ENCODE data around the gene SULT1C2. TPM values are rescaled to one million over a fixed set of nuclear protein-coding genes. Genes with fewer than 3 reads are reported as not detected.

SULT1C2 gene
- 0.50 TPM for polyA plus RNA-seq (2013, experiment 1 of 2)
- polyA plus RNA-seq (2013, experiment 2 of 2) = 3.1 TPM

DNA sequence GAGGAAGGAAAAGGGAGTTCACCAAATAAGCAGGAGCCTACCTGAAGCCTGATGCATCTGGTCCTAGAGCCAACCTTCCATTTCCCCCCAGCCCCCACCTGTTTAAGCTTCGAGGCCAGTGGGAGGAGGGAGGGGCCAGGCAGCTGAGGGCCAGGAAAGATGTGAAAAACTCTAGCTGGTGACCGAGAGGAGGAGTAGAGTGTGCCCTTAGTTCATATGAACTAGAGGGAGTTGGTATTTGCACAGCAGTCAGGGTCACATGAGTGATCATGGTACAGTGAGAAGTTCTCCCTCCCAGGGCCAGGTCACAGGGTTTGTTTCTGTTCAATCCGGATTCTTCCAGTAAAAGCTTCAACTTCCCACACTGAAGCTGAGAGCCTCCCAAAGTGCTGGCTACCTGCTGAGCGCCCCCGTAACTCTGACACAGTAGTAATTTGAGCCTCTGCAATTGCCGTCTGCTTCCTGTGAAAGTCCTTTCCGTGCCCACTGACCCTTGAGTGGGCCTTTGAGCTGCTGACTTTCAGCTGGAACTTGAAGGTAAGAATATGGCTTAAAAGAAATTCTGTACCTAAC is at the start of gene SULT1C2:
Gene SULT1C2, plus strand, starts transcription at position 362 of the 573 bp plus-strand sequence. CDS start 4,773 bp downstream, outside the sequence.
- no peaks in the 10 kb centered on the region for H3K36me3 ChIP-seq (ENCODE audit: insufficient read depth, low read length)
- H3K27me3 ChIP-seq (ENCODE audit: insufficient read depth, low read length) = no peaks in the 10 kb centered on the region
- H3K9me3 ChIP-seq (ENCODE audit: insufficient read depth, low read depth, low read length) = no peaks in the 10 kb centered on the region
- H3K4me1 ChIP-seq (ENCODE audit: insufficient read depth, low read length) = peaks cover 17% of the 10 kb centered on the region
- H3K27ac ChIP-seq (ENCODE audit: low read depth, low read length) = peak within 1 kb of the TSS; percentile 2; the same call in 1 of the 2 replicates
- H3K4me3 ChIP-seq (ENCODE audit: low read length) = peak within 1 kb of the TSS; percentile 17
- 11% methylated on average over 7 of the region's 7 CpGs for WGBS
- no peak within 1 kb of the TSS for H3K9ac ChIP-seq (ENCODE audit: low read depth, low read length)

DNA sequence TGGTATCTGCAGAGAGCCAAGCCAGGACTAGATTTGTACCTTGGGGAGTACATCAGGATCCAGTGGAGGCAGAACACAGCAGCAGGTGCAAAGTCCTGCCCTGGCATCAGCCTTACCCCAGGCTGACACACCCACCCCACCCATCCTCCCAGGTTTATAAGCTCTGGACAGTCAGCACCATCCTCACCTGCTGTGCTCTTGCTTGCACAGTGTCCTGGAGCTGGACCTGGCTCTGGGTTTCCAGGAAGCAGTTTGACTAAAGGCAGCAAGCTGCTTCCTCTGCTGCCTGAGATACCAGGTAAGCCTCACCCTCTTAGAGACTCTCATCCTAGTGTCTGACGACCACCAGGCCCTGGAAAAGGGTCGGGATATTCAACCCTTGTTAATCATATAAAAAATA is 48.9 kb upstream of the SULT1C2 start, which contains the start of gene SULT1C3:
Gene SULT1C3, plus strand, starts transcription at position 183 of the 400 bp plus-strand sequence. CDS start 7,227 bp downstream, outside the sequence.
- Histone ChIP-seq H3K36me3 (ENCODE audit: insufficient read depth, low read length) (no peaks in the 10 kb centered on the region), H3K27ac (ENCODE audit: low read depth, low read length) (no peak within 1 kb of the TSS), H3K4me3 (ENCODE audit: low read length) (no peak within 1 kb of the TSS), H3K27me3 (ENCODE audit: insufficient read depth, low read length) (no peaks in the 10 kb centered on the region), H3K9me3 (ENCODE audit: insufficient read depth, low read depth, low read length) (peaks cover 49% of the 10 kb centered on the region), H3K4me1 (ENCODE audit: insufficient read depth, low read length) (no peaks in the 10 kb centered on the region), H3K9ac (ENCODE audit: low read depth, low read length) (no peak within 1 kb of the TSS)
- WGBS = 60% methylated on average over 2 of the region's 2 CpGs

DNA sequence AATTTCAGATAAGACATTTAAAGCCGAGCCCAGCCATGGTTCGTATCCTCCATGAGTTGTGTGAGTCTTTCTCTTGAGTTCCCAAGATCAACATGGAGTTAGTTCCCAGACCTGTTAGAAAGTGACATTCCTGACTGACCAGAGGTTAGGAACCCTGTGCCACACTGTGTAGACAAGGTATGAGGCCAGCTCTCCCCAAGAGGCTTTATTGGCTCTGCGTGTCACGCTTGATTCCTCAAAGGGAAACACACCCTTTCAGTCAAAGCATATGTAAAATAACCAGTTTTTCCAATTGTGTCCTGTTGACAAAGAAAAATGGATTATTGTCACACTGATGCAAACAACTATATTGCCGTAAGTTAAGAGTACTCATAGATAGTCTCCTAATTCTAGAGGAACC is 47.7 kb upstream of the SULT1C2 start:
- H3K9me3 ChIP-seq (ENCODE audit: insufficient read depth, low read depth, low read length) = peaks cover 51% of the 10 kb centered on the region
- 95% methylated on average over 5 of the region's 5 CpGs for WGBS

DNA sequence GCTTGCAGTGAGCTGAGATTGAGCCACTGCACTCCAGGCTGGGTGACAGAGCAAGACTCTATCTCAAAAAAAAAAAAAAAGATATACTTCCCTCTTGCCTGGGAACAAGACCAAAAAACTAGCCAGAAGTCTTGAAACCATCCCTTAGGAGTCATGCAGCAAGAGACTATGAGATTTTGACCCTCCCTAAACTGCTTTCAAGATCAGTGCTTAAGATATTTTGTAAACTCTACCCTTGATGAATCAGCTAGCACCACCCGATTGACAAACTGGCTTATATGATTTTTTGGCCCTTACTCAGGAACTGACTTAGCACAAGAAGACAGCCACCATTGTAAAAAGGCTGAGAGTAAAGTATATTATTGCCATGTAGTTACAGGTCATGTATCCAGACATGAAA is 45.1 kb upstream of the SULT1C2 start:
- 100% methylated on average over 1 of the region's 1 CpG for WGBS
- no peaks in the 10 kb centered on the region for H3K4me1 ChIP-seq (ENCODE audit: insufficient read depth, low read length)
- no peak overlapping the region for H3K9ac ChIP-seq (ENCODE audit: low read depth, low read length)
- H3K9me3 ChIP-seq (ENCODE audit: insufficient read depth, low read depth, low read length) = peaks cover 37% of the 10 kb centered on the region
- H3K4me3 ChIP-seq (ENCODE audit: low read length) = no peak overlapping the region
- no peaks in the 10 kb centered on the region for H3K27me3 ChIP-seq (ENCODE audit: insufficient read depth, low read length)
- H3K36me3 ChIP-seq (ENCODE audit: insufficient read depth, low read length) = no peaks in the 10 kb centered on the region
- H3K27ac ChIP-seq (ENCODE audit: low read depth, low read length) = no peak overlapping the region

More for the DNA sequence above, 47.7 kb upstream of the SULT1C2 start:
- H3K27me3 ChIP-seq (ENCODE audit: insufficient read depth, low read length) = no peaks in the 10 kb centered on the region
- H3K36me3 ChIP-seq (ENCODE audit: insufficient read depth, low read length) = no peaks in the 10 kb centered on the region
- no peak overlapping the region for H3K27ac ChIP-seq (ENCODE audit: low read depth, low read length)
- H3K4me3 ChIP-seq (ENCODE audit: low read length) = no peak overlapping the region
- no peak overlapping the region for H3K9ac ChIP-seq (ENCODE audit: low read depth, low read length)
- no peaks in the 10 kb centered on the region for H3K4me1 ChIP-seq (ENCODE audit: insufficient read depth, low read length)

DNA sequence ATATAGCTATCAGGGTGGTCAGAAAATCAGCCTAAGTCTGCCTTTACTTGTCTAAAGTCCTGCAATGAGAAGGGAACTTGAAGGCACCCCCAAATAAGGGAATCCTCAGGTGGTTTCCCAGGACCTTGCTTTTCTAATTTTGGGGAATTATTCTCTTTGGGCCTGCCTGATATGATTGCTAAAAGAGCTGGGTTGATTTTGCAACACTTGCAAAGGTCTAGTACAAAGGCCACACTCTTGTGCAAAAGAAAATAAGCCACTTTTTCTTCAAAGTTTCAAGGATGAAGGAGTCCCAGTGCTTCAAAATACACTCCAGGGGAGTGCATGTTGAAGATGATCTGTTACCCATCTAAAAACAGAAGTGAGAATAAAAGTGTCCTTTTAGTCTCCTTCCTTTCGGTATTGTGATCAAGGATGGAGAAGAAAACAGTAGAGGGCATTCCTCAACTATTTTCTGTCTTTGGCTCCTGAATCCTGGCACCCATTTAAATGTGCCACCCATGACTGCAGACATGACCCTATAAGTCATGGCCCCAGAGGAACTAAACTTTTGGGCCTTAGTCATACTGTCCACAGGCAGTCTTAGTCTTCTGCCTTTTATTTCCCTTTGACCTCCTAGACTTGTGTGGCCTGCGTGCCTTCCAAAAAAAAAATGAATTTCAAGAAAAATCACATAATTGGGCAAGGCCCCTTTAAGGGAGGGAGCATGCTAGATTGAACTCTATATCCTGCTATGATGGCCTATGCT is 43.9 kb upstream of the SULT1C2 start:
- 100% methylated on average over 2 of the region's 2 CpGs for WGBS
- H3K4me1 ChIP-seq (ENCODE audit: insufficient read depth, low read length) = no peaks in the 10 kb centered on the region
- H3K27ac ChIP-seq (ENCODE audit: low read depth, low read length) = no peak overlapping the region
- peaks cover 36% of the 10 kb centered on the region for H3K9me3 ChIP-seq (ENCODE audit: insufficient read depth, low read depth, low read length)
- no peaks in the 10 kb centered on the region for H3K36me3 ChIP-seq (ENCODE audit: insufficient read depth, low read length)
- H3K9ac ChIP-seq (ENCODE audit: low read depth, low read length) = no peak overlapping the region
- no peaks in the 10 kb centered on the region for H3K27me3 ChIP-seq (ENCODE audit: insufficient read depth, low read length)
- no peak overlapping the region for H3K4me3 ChIP-seq (ENCODE audit: low read length)

DNA sequence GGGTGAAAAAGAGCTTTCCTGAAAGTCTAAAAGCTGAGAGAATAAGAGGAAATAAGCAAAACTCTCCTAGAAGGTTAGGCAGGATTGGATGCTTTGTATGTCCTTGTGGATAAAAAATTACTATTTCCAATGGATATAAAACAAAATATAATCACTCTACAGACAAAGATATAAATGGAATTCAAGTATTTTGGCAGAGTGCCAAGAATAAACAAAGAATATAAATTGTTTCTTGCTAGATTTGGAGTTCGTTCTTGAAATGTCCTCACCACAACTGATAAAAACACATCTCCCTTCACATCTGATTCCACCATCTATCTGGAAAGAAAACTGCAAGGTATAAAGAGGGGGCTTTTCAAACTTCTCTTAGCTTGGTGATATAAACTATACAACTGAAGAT is 35.6 kb upstream of the SULT1C2 start:
- no peaks in the 10 kb centered on the region for H3K4me1 ChIP-seq (ENCODE audit: insufficient read depth, low read length)
- H3K36me3 ChIP-seq (ENCODE audit: insufficient read depth, low read length) = no peaks in the 10 kb centered on the region
- no peak overlapping the region for H3K27ac ChIP-seq (ENCODE audit: low read depth, low read length)
- H3K27me3 ChIP-seq (ENCODE audit: insufficient read depth, low read length) = no peaks in the 10 kb centered on the region
- no peak overlapping the region for H3K9ac ChIP-seq (ENCODE audit: low read depth, low read length)
- H3K9me3 ChIP-seq (ENCODE audit: insufficient read depth, low read depth, low read length) = no peaks in the 10 kb centered on the region
- no peak overlapping the region for H3K4me3 ChIP-seq (ENCODE audit: low read length)
- no CpG with 5 or more reads among the region's 1 CpG for WGBS

DNA sequence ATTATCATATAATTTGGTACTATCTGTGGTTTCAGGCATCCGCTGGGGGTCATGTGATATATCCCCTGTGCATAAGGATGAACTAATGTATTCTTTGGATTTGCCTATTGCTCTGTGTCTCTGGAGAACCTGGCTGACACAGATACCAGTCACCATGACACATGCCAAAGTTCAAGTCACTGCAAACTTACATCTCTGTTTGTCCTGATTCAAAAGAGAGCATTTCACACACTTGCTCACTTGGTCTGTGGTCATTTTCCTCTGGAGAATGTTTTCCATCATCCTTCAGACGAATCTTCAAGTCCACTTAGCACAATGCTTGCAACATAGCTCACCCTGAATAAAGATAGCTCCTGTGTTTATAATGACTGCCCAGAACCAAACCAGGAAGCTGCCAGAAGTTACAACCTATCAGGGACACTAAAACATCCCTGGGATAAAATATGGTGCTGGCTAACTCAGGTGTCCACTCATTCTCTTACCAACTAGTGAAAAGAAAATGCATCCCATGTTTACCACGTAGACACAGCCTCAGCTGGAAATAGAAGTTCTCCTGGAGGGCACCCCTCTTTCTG is 30.9 kb upstream of the SULT1C2 start:
- peaks cover 6% of the 10 kb centered on the region; the same call in 1 of the 2 replicates for H3K9me3 ChIP-seq (ENCODE audit: insufficient read depth, low read depth, low read length)
- no peak overlapping the region for H3K4me3 ChIP-seq (ENCODE audit: low read length)
- H3K27ac ChIP-seq (ENCODE audit: low read depth, low read length) = no peak overlapping the region
- no peaks in the 10 kb centered on the region for H3K27me3 ChIP-seq (ENCODE audit: insufficient read depth, low read length)
- H3K9ac ChIP-seq (ENCODE audit: low read depth, low read length) = no peak overlapping the region
- H3K4me1 ChIP-seq (ENCODE audit: insufficient read depth, low read length) = no peaks in the 10 kb centered on the region
- 89% methylated on average over 3 of the region's 3 CpGs for WGBS
- H3K36me3 ChIP-seq (ENCODE audit: insufficient read depth, low read length) = no peaks in the 10 kb centered on the region

DNA sequence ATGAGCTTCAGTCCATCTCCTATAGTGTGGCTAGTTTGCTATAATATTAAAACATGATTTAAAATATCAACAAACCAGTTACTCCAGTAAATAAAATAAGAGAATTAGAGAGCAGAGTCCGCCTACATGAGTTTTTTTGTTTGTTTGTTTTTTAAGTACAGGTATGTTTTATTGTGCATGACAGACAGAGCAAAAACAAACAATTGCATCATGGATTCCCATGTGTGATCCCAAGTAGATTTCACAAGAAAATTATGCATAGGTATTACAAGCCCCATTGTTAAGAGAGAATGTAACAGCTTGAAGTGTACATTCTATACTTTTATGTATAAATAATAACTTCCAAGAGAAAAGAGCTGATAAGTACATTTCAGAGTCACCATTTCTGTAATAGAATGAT is 27.9 kb upstream of the SULT1C2 start:
- H3K36me3 ChIP-seq (ENCODE audit: insufficient read depth, low read length) = no peaks in the 10 kb centered on the region
- H3K9me3 ChIP-seq (ENCODE audit: insufficient read depth, low read depth, low read length) = peaks cover 9% of the 10 kb centered on the region; the same call in 1 of the 2 replicates
- WGBS = 100% methylated on average over 1 of the region's 1 CpG
- no peak overlapping the region for H3K9ac ChIP-seq (ENCODE audit: low read depth, low read length)
- H3K27ac ChIP-seq (ENCODE audit: low read depth, low read length) = no peak overlapping the region
- no peak overlapping the region for H3K4me3 ChIP-seq (ENCODE audit: low read length)
- H3K27me3 ChIP-seq (ENCODE audit: insufficient read depth, low read length) = no peaks in the 10 kb centered on the region
- H3K4me1 ChIP-seq (ENCODE audit: insufficient read depth, low read length) = no peaks in the 10 kb centered on the region

DNA sequence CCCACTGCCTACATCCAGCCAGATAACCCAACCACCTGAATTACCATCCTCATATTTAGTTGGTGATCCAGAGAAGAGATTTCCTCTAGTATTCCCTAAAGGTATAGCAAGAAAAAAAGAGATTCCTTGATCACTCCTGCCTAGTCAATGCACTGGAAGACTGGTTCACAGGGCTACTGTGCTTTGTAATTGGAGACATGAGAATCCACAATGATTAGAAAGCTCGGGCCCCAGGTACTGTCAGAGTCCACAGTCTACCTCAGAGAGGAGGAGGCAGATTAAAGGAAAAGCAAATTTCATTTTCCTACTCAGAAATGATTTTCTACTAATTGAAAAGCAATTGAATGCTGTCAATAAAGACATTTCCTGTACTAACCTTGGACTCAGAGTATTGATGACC is 26.7 kb upstream of the SULT1C2 start:
- Histone ChIP-seq H3K27ac (ENCODE audit: low read depth, low read length) (no peak overlapping the region), H3K4me1 (ENCODE audit: insufficient read depth, low read length) (no peaks in the 10 kb centered on the region), H3K9me3 (ENCODE audit: insufficient read depth, low read depth, low read length) (peaks cover 9% of the 10 kb centered on the region; the same call in 1 of the 2 replicates), H3K27me3 (ENCODE audit: insufficient read depth, low read length) (no peaks in the 10 kb centered on the region), H3K9ac (ENCODE audit: low read depth, low read length) (no peak overlapping the region), H3K4me3 (ENCODE audit: low read length) (no peak overlapping the region), H3K36me3 (ENCODE audit: insufficient read depth, low read length) (no peaks in the 10 kb centered on the region)
- WGBS = 92% methylated on average over 1 of the region's 1 CpG

DNA sequence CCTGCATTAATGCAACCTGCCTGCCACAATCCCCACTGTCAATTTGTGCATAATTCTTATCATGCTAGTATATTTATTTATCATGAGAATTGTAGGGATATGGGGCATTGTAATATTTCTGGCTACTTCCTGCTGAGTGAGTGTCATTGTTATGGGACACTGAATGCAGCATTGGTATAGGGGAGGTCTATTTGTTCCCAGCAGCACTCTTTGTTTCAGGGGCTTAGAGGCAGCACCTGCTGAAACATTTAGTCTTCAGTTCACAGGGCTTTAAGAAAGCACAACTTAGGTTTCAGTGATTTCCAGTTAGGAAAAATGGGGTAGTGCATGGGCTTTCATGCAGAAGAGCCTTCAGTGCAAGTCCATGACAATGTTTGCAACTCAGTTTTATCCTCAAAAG is 25.3 kb upstream of the SULT1C2 start:
- H3K9me3 ChIP-seq (ENCODE audit: insufficient read depth, low read depth, low read length) = peaks cover 9% of the 10 kb centered on the region; the same call in 1 of the 2 replicates
- H3K9ac ChIP-seq (ENCODE audit: low read depth, low read length) = no peak overlapping the region
- no peaks in the 10 kb centered on the region for H3K4me1 ChIP-seq (ENCODE audit: insufficient read depth, low read length)
- H3K4me3 ChIP-seq (ENCODE audit: low read length) = no peak overlapping the region
- H3K36me3 ChIP-seq (ENCODE audit: insufficient read depth, low read length) = no peaks in the 10 kb centered on the region
- H3K27ac ChIP-seq (ENCODE audit: low read depth, low read length) = no peak overlapping the region; the same call in 1 of the 2 replicates
- no peaks in the 10 kb centered on the region for H3K27me3 ChIP-seq (ENCODE audit: insufficient read depth, low read length)

DNA sequence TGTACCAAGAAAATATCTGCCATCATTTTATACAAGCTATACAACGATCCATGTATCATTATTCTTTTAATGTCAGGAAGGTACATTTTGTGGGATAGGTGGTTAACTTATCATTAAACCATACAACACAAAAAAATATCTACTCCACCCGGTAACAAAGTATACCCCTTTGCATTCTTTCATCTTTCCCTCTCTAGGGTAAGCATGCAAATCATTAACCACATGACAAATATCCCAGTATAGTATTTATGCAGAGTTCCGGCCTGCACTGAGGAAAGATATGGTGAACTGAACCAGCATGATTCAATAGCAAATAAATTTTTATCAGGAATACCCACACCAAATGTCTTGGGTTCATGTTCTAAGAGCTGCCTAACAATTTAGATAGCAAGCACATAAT is 22.5 kb upstream of the SULT1C2 start:
- no peak overlapping the region for H3K9ac ChIP-seq (ENCODE audit: low read depth, low read length)
- no peaks in the 10 kb centered on the region for H3K4me1 ChIP-seq (ENCODE audit: insufficient read depth, low read length)
- H3K4me3 ChIP-seq (ENCODE audit: low read length) = no peak overlapping the region
- no peaks in the 10 kb centered on the region for H3K36me3 ChIP-seq (ENCODE audit: insufficient read depth, low read length)
- no peaks in the 10 kb centered on the region for H3K27me3 ChIP-seq (ENCODE audit: insufficient read depth, low read length)
- H3K27ac ChIP-seq (ENCODE audit: low read depth, low read length) = no peak overlapping the region
- peaks cover 9% of the 10 kb centered on the region; the same call in 1 of the 2 replicates for H3K9me3 ChIP-seq (ENCODE audit: insufficient read depth, low read depth, low read length)
- 65% methylated on average over 2 of the region's 3 CpGs for WGBS
